ENCODE measurements around the gene IL15RA. TPM values are rescaled to one million over a fixed set of nuclear protein-coding genes. Genes with fewer than 3 reads are reported as not detected.
A peak's percentile ranks its signal among the peaks of the same experiment; 100 is the strongest.

Gene IL15RA
- total and polyA plus RNA-seq, 2 of the 8 experiments (the other 6 are each of a cell fraction or from before 2014, with no cell fraction given): 1.3 to 1.4 TPM

GRCh38 chr10:5968681-5969453 is 8.5 kb downstream of the IL15RA start:
- Histone ChIP-seq H3K18ac (ENCODE audit: extremely low read depth, low read length) (no peak overlapping the region), H2BK20ac (ENCODE audit: low read length) (no peak overlapping the region), H4K91ac (replicated peaks; ENCODE audit: insufficient read length, low read length) (no peak overlapping the region), H3K23me2 (ENCODE audit: low read depth, low read length) (no peaks in the 10 kb centered on the region), H3K27ac (ENCODE audit: low read depth, low read length) (no peak overlapping the region), H3K14ac (ENCODE audit: insufficient read length) (no peak overlapping the region), H2AK5ac (ENCODE audit: low read depth, low read length) (no peak overlapping the region), H3K4me1 (replicated peaks in 1 of 4; ENCODE audit: control insufficient read depth in 3 of 4, insufficient read depth in 4 of 4, low read length in 3 of 4) (no peaks in the 10 kb centered on the region), H3K4me3 (ENCODE audit: extremely low read depth in 1 of 4, insufficient read depth in 2 of 4, low read depth in 3 of 4, low read length in 4 of 4) (no peak overlapping the region), H3K4ac (replicated peaks; ENCODE audit: insufficient read length, low read depth, low read length) (no peak overlapping the region), H3K9ac (replicated peaks in 1 of 4; ENCODE audit: extremely low read depth in 1 of 4, low read depth in 3 of 4, low read length in 3 of 4) (no peak overlapping the region), H3K79me1 (ENCODE audit: low read depth, low read length) (no peaks in the 10 kb centered on the region; the same call in 1 of the 2 replicates), H3K27me3 (replicated peaks in 1 of 4; ENCODE audit: control insufficient read depth in 3 of 4, extremely low read depth in 1 of 4, insufficient read depth in 3 of 4, low read length in 3 of 4) (no peaks in the 10 kb centered on the region), H2AFZ (ENCODE audit: low read length) (no peak overlapping the region), H3K9me3 (ENCODE audit: insufficient read depth in 2 of 2, low read depth in 1 of 2, low read length in 1 of 2) (no peaks in the 10 kb centered on the region), H2BK5ac (ENCODE audit: low read depth, low read length) (no peak overlapping the region), H2BK15ac (ENCODE audit: low read length) (0 out of 2 replicates have a peak overlapping the region, but pooled peaks have one; percentile 40), H3K23ac (ENCODE audit: insufficient read length) (no peak overlapping the region), H2BK120ac (replicated peaks; ENCODE audit: low read depth, low read length) (no peak overlapping the region), H4K8ac (ENCODE audit: extremely low read depth, insufficient read depth, low read length) (no peak overlapping the region), H3K36me3 (ENCODE audit: control insufficient read depth in 2 of 4, insufficient read depth in 4 of 4, low read length in 3 of 4) (no peaks in the 10 kb centered on the region), H2BK12ac (ENCODE audit: low read depth, low read length) (no peak overlapping the region), H4K20me1 (replicated peaks in 1 of 2; ENCODE audit: control insufficient read depth in 1 of 2, insufficient read depth in 2 of 2, low read length in 2 of 2) (no peaks in the 10 kb centered on the region), H4K5ac (ENCODE audit: insufficient read length, low read depth, low read length) (no peak overlapping the region), H3K56ac (replicated peaks; ENCODE audit: insufficient read length, low read depth, low read length) (no peak overlapping the region), H3K79me2 (ENCODE audit: control insufficient read depth in 1 of 2, insufficient read depth in 2 of 2, low read length in 2 of 2) (no peaks in the 10 kb centered on the region), H3K4me2 (ENCODE audit: insufficient read depth in 1 of 2, low read depth in 2 of 2, low read length in 2 of 2) (no peak overlapping the region)
- CTCF ChIA-PET (ENCODE audit: partially characterized antibody): no interaction called here
- POLR2A ChIA-PET (ENCODE audit: partially characterized antibody): no interaction called here
- DNase-seq (ENCODE audit: low read depth in 1 of 2, low spot score in 2 of 2): peak in 1 of 2 experiments; percentile 38
- FAIRE-seq: no peak
- 96% methylated on average over 9 of the region's 9 CpGs; no CpG with 5 or more reads in 1 of the 2 experiments for whole genome bisulfite sequencing, 2 experiments (ENCODE audit: extremely low coverage in 1 of 2, insufficient coverage in 1 of 2, insufficient read length in 1 of 2, insufficient replicate concordance in 2 of 2, low coverage in 1 of 2, low lambda C conversion rate in 2 of 2, missing lambda C conversion rate in 1 of 2)
- TF ChIP-seq POU5F1 (IDR thresholded peaks at IDR 0.05; ENCODE audit: low read depth, low read length) (no peak), NRF1 (IDR thresholded peaks at IDR 0.05; ENCODE audit: low read depth, low read length) (no peak), ZNF274 (IDR thresholded peaks at IDR 0.05; ENCODE audit: borderline replicate concordance, extremely low read depth, low read length) (no peak), EZH2 (IDR thresholded peaks at IDR 0.05; ENCODE audit: low read depth, low read length, severe bottlenecking) (no peak), TCF12 (IDR thresholded peaks at IDR 0.05; ENCODE audit: low read depth, low read length) (no peak)
- TF ChIP-seq, protein P1, sequence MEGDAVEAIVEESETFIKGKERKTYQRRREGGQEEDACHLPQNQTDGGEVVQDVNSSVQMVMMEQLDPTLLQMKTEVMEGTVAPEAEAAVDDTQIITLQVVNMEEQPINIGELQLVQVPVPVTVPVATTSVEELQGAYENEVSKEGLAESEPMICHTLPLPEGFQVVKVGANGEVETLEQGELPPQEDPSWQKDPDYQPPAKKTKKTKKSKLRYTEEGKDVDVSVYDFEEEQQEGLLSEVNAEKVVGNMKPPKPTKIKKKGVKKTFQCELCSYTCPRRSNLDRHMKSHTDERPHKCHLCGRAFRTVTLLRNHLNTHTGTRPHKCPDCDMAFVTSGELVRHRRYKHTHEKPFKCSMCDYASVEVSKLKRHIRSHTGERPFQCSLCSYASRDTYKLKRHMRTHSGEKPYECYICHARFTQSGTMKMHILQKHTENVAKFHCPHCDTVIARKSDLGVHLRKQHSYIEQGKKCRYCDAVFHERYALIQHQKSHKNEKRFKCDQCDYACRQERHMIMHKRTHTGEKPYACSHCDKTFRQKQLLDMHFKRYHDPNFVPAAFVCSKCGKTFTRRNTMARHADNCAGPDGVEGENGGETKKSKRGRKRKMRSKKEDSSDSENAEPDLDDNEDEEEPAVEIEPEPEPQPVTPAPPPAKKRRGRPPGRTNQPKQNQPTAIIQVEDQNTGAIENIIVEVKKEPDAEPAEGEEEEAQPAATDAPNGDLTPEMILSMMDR (IDR thresholded peaks at IDR 0.05; ENCODE audit: control extremely low read depth in 1 of 3, insufficient read depth in 1 of 3, low read depth in 1 of 3, low read length in 3 of 3): no peak
- TF ChIP-seq, protein P2, sequence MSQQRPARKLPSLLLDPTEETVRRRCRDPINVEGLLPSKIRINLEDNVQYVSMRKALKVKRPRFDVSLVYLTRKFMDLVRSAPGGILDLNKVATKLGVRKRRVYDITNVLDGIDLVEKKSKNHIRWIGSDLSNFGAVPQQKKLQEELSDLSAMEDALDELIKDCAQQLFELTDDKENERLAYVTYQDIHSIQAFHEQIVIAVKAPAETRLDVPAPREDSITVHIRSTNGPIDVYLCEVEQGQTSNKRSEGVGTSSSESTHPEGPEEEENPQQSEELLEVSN (IDR thresholded peaks at IDR 0.05): peak; percentile 88
- TF ChIP-seq, protein P3, sequence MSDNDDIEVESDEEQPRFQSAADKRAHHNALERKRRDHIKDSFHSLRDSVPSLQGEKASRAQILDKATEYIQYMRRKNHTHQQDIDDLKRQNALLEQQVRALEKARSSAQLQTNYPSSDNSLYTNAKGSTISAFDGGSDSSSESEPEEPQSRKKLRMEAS (IDR thresholded peaks at IDR 0.05): peak; percentile 60; the same call in 1 of the 2 replicates
